GM23338 (cell line): ENCODE data around the gene SNRNP25. TPM values are rescaled to one million over a fixed set of nuclear protein-coding genes. Genes with fewer than 3 reads are reported as not detected.

ENCODE experiments used
- ATAC-seq: fragments of 200-7000 bp; cut with Tn5 transposase; 3 replicates; pipeline ENCODE4 v1.9.1; 2020
- DNase-seq: peaks from one replicate; pipeline ENCODE4 v3.0.0-alpha.2; 2015; ENCODE audit warnings: low spot score
- H2AFZ ChIP-seq: fragments of 200-600 bp; sonication (generic); 2 replicates; pipeline ENCODE4 v1.8.0; 2016; ENCODE audit warnings: antibody characterized with exemption, mild to moderate bottlenecking, moderate library complexity
- H3F3A ChIP-seq: fragments of 200-600 bp; sonication (generic); replicated peaks from 2 replicates; pipeline ENCODE4 v1.8.0; 2017; ENCODE audit warnings: antibody characterized with exemption, mixed run types, low read depth
- H3K27ac ChIP-seq: fragments of 200-600 bp; sonication (generic); 2 replicates; pipeline ENCODE4 v1.6.1; 2016; ENCODE audit warnings: low read depth
- H3K27me3 ChIP-seq: fragments of 200-600 bp; sonication (generic); 2 replicates; pipeline ENCODE4 v1.8.0; 2016; ENCODE audit warnings: mild to moderate bottlenecking, mixed run types, moderate library complexity; ENCODE audit not compliant: insufficient read depth
- H3K36me3 ChIP-seq: fragments of 200-600 bp; sonication (generic); 2 replicates; pipeline ENCODE4 v1.8.0; 2016; ENCODE audit warnings: mild to moderate bottlenecking; ENCODE audit not compliant: insufficient read depth
- H3K4me1 ChIP-seq: fragments of 200-600 bp; sonication (generic); 2 replicates; pipeline ENCODE4 v1.8.0; 2016; ENCODE audit warnings: mild to moderate bottlenecking, moderate library complexity; ENCODE audit not compliant: insufficient read depth
- H3K4me2 ChIP-seq: fragments of 200-600 bp; sonication (generic); 2 replicates; pipeline ENCODE4 v1.7.1; 2017; ENCODE audit warnings: mixed run types
- H3K4me3 ChIP-seq: fragments of 200-600 bp; sonication (generic); 2 replicates; pipeline ENCODE4 v1.6.1; 2016; ENCODE audit warnings: mixed run types
- H3K79me2 ChIP-seq: fragments of 200-600 bp; sonication (generic); replicated peaks from 2 replicates; pipeline ENCODE4 v1.8.0; 2017; ENCODE audit warnings: mild to moderate bottlenecking; ENCODE audit not compliant: insufficient read depth
- H3K9me2 ChIP-seq: fragments of 200-600 bp; sonication (generic); 2 replicates; pipeline ENCODE4 v1.8.0; 2017; ENCODE audit not compliant: insufficient read depth
- H4K20me1 ChIP-seq: fragments of 200-600 bp; sonication (generic); replicated peaks from 2 replicates; pipeline ENCODE4 v1.8.0; 2017; ENCODE audit warnings: mild to moderate bottlenecking; ENCODE audit not compliant: insufficient read depth
- H3K27ac Mint-ChIP-seq: 2 replicates; pipeline ENCODE4 v1.8.0; 2020; ENCODE audit warnings: inconsistent platforms, mild to moderate bottlenecking, moderate library complexity, mixed read lengths
- H3K27me3 Mint-ChIP-seq: 3 replicates; pipeline ENCODE4 v1.8.0; 2022; ENCODE audit warnings: low read depth, mild to moderate bottlenecking, moderate library complexity, mixed read lengths, inconsistent platforms; ENCODE audit not compliant: insufficient read depth, poor library complexity
- H3K36me3 Mint-ChIP-seq: 3 replicates; pipeline ENCODE4 v1.8.0; 2021; ENCODE audit warnings: low read depth, mild to moderate bottlenecking, inconsistent platforms, moderate library complexity, mixed read lengths
- H3K4me1 Mint-ChIP-seq: 3 replicates; pipeline ENCODE4 v1.8.0; 2020; ENCODE audit warnings: mild to moderate bottlenecking, inconsistent platforms, mixed read lengths
- H3K4me3 Mint-ChIP-seq: 3 replicates; pipeline ENCODE4 v1.8.0; 2021; ENCODE audit warnings: moderate library complexity, mild to moderate bottlenecking, inconsistent platforms, mixed read lengths
- H3K9me3 Mint-ChIP-seq: 3 replicates; pipeline ENCODE4 v1.8.0; 2020; ENCODE audit warnings: moderate library complexity, mild to moderate bottlenecking, inconsistent platforms, mixed read lengths
- CREB1 ChIP-seq: fragments of 250-450 bp; sonication (Bioruptor Pico); IDR thresholded peaks from 2 replicates; pipeline ENCODE4 v1.5.0; 2020; ENCODE audit warnings: low read depth, mild to moderate bottlenecking, moderate library complexity
- CTCF ChIP-seq, 2 experiments: fragments of 200-600 bp in 1 of 2; sonication (generic) in 1 of 2; conservative IDR thresholded peaks; 2 replicates each; pipeline versions ENCODE4 v1.5.1 to v1.6.1; 2016 to 2017; ENCODE audit warnings: antibody characterized with exemption in 2 of 2, low read depth in 2 of 2, mild to moderate bottlenecking in 2 of 2, moderate library complexity in 1 of 2
- ETS1 ChIP-seq: IDR thresholded peaks from 2 replicates; pipeline ENCODE4 v1.6.1; 2016; ENCODE audit warnings: antibody characterized with exemption
- EZH2 ChIP-seq: fragments of 200-600 bp; sonication (generic); IDR thresholded peaks from one replicate; pipeline ENCODE4 v1.8.0; 2017; ENCODE audit warnings: antibody characterized with exemption, mild to moderate bottlenecking, low read depth; ENCODE audit not compliant: unreplicated experiment
- EZH2phosphoT487 ChIP-seq: fragments of 200-600 bp; sonication (generic); IDR thresholded peaks from one replicate; pipeline ENCODE4 v1.8.1; 2018; ENCODE audit warnings: antibody characterized with exemption; ENCODE audit not compliant: unreplicated experiment
- JUNB ChIP-seq: IDR thresholded peaks from one replicate; pipeline ENCODE4 v1.6.1; 2016; ENCODE audit warnings: antibody characterized with exemption; ENCODE audit not compliant: unreplicated experiment
- NANOG ChIP-seq: IDR thresholded peaks from 2 replicates; pipeline ENCODE4 v1.6.1; 2016; ENCODE audit warnings: antibody characterized with exemption, borderline replicate concordance
- POLR2AphosphoS5 ChIP-seq: IDR thresholded peaks from 2 replicates; pipeline ENCODE4 v1.6.1; 2016; ENCODE audit warnings: antibody characterized with exemption, low read depth
- REST ChIP-seq: IDR thresholded peaks from one replicate; pipeline ENCODE4 v1.6.1; 2018; ENCODE audit warnings: antibody characterized with exemption; ENCODE audit not compliant: unreplicated experiment
- STAT1 ChIP-seq: IDR thresholded peaks from one replicate; pipeline ENCODE4 v1.6.1; 2016; ENCODE audit warnings: antibody characterized with exemption; ENCODE audit not compliant: unreplicated experiment
- ZNF114 ChIP-seq: fragments of 250-450 bp; sonication (Bioruptor Pico); IDR thresholded peaks from 2 replicates; pipeline ENCODE4 v1.5.0; 2020; ENCODE audit warnings: mild to moderate bottlenecking, moderate library complexity
- ZNF331 ChIP-seq: fragments of 250-450 bp; sonication (Bioruptor Pico); IDR thresholded peaks from 2 replicates; pipeline ENCODE4 v1.5.0; 2020; ENCODE audit warnings: low read depth, mild to moderate bottlenecking, moderate library complexity
- ZNF462 ChIP-seq: fragments of 250-450 bp; sonication (Bioruptor Pico); IDR thresholded peaks from 2 replicates; pipeline ENCODE4 v1.5.0; 2020; ENCODE audit warnings: mild to moderate bottlenecking, moderate library complexity
- polyA plus RNA-seq: library from polyadenylated mRNA; unstranded; fragments of >200 nt; fragmentation: Nextera tagmentation; extraction: Ambion mirVana; gene quantifications from 2 replicates; pipeline ENCODE4 v1.2.1, GENCODE V29; 2016
- total RNA-seq: library from RNA; depleted of rRNA; stranded (reverse); fragments of >200 nt; shearing (Covaris generic); gene quantifications from 2 replicates; pipeline ENCODE4 v1.2.3, GENCODE V29; 2014

The SNRNP25 gene
- total and polyA plus RNA-seq, 2 experiments from 2014 or later = 34.4 to 79.5 TPM

- H3K4me2 ChIP-seq = peak overlapping the region; percentile 93
- no peaks in the 10 kb centered on the region for H3K36me3 ChIP-seq
- Mint-ChIP-seq H3K4me3 (peak overlapping the region; percentile 78), H3K27ac (no peak overlapping the region), H3K9me3 (no peaks in the 10 kb centered on the region), H3K27me3 (peaks cover 26% of the 10 kb centered on the region), H3K4me1 (peaks cover 48% of the 10 kb centered on the region), H3K36me3 (no peaks in the 10 kb centered on the region)
- peaks cover 4% of the 10 kb centered on the region; the same call in 1 of the 2 replicates for H3K79me2 ChIP-seq
- ATAC-seq (no peak), DNase-seq (no peak)
- H3K27me3 ChIP-seq = no peaks in the 10 kb centered on the region
- H2AFZ ChIP-seq = no peak overlapping the region
- H3K27ac ChIP-seq = peak overlapping the region; percentile 27
- H3F3A ChIP-seq = peaks cover 11% of the 10 kb centered on the region; the same call in 1 of the 2 replicates
- no peak for TF ChIP-seq EZH2phosphoT487
- no peak for TF ChIP-seq STAT1
- TF ChIP-seq ZNF114 (CRISPR knock-in tag) = no peak
- no peak for TF ChIP-seq ETS1
- no peak for TF ChIP-seq ZNF331 (CRISPR knock-in tag)
- TF ChIP-seq NANOG = no peak
- TF ChIP-seq CTCF (conservative IDR thresholded peaks at IDR 0.05; ENCODE audit: low read depth in 2 of 2) = no peak
- TF ChIP-seq POLR2AphosphoS5 = no peak
- no peak for TF ChIP-seq ZNF462 (CRISPR knock-in tag)
- TF ChIP-seq REST = no peak
- no peak for TF ChIP-seq JUNB
- TF ChIP-seq CREB1 (CRISPR knock-in tag) = no peak
- no peak for TF ChIP-seq EZH2
- H3K4me1 ChIP-seq = peaks cover 34% of the 10 kb centered on the region
- H3K4me3 ChIP-seq = peak overlapping the region; percentile 76
- no peaks in the 10 kb centered on the region for H3K9me2 ChIP-seq
- 0 out of 2 replicates have a peak, but pooled peaks cover 5% of the 10 kb centered on the region for H4K20me1 ChIP-seq
These were observed 17.5 kb downstream of the SNRNP25 start for GRCh38 chr16:71210-71539.
